SK-N-SH (cell line): Measurements from ENCODE around the gene RRP8.

Experiments
- CHD2 ChIP-seq: fragments of 150-350 bp; IDR thresholded peaks from 2 replicates; pipeline ENCODE4 v1.6.1; 2018; ENCODE audit warnings: low read length; ENCODE audit not compliant: partially characterized antibody
- ELF1 ChIP-seq: IDR thresholded peaks from 2 replicates; pipeline ENCODE4 v1.4.0; 2012
- EZH2phosphoT487 ChIP-seq: fragments of 200-600 bp; sonication (generic); IDR thresholded peaks from 2 replicates; pipeline ENCODE4 v1.6.1; 2017; ENCODE audit warnings: low read depth, mixed run types, mild to moderate bottlenecking, antibody characterized with exemption, moderate library complexity, borderline replicate concordance
- FOSL2 ChIP-seq: IDR thresholded peaks from 2 replicates; pipeline ENCODE4 v1.4.0; 2012; ENCODE audit warnings: low read depth, mild to moderate bottlenecking, moderate library complexity, borderline replicate concordance
- FOXM1 ChIP-seq: IDR thresholded peaks from 2 replicates; pipeline ENCODE4 v1.4.0; 2012; ENCODE audit warnings: low read depth, mild to moderate bottlenecking
- JUND ChIP-seq: IDR thresholded peaks from 2 replicates; pipeline ENCODE4 v1.4.0; 2012
- SMC3 ChIP-seq: IDR thresholded peaks from 2 replicates; pipeline ENCODE4 v1.6.1; 2012; ENCODE audit warnings: low read depth, low read length, improper control_type of control experiment
- TAF1 ChIP-seq: IDR thresholded peaks from 2 replicates; pipeline ENCODE4 v1.6.1; 2012; ENCODE audit warnings: low read depth, mild to moderate bottlenecking, low read length, moderate library complexity, borderline replicate concordance
- YY1 ChIP-seq: IDR thresholded peaks from 2 replicates; pipeline ENCODE4 v1.4.0; 2012; ENCODE audit warnings: low read depth, mild to moderate bottlenecking
- TF ChIP-seq, protein P1 (sequence below): fragments of 200-600 bp; sonication (generic); IDR thresholded peaks from 2 replicates; pipeline ENCODE4 v1.6.1; 2017; ENCODE audit warnings: antibody characterized with exemption, mild to moderate bottlenecking, moderate library complexity
- TF ChIP-seq, protein P2 (sequence below): IDR thresholded peaks from 2 replicates; pipeline ENCODE4 v1.4.0; 2012; ENCODE audit warnings: low read depth
- TF ChIP-seq, protein P3 (sequence below): IDR thresholded peaks from 2 replicates; pipeline ENCODE4 v1.6.1; 2012; ENCODE audit warnings: mild to moderate bottlenecking, low read depth, low read length, moderate library complexity
- TF ChIP-seq, protein P4 (sequence below): IDR thresholded peaks from 2 replicates; pipeline ENCODE4; 2012

DNA sequence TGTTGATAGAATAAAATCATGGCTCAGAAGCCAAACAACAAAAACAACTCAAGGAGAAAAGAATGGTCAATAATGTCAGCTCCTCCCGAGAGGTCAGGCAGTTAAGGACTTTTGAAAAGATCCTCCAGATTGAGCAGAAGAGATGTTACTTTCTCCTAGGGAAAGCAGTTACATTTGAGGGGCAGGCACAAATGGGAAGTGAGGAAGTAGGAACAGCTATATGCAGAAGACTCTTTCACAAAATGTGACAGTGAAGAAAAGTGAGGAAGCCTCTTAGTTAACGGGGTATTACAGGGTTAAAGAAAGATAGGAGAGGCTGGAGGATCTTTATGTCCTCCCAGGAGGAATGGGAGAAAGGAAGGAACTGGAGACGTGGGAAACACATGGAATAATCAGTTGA, 48.8 kb upstream of the RRP8 start:
- TF ChIP-seq, protein P1, sequence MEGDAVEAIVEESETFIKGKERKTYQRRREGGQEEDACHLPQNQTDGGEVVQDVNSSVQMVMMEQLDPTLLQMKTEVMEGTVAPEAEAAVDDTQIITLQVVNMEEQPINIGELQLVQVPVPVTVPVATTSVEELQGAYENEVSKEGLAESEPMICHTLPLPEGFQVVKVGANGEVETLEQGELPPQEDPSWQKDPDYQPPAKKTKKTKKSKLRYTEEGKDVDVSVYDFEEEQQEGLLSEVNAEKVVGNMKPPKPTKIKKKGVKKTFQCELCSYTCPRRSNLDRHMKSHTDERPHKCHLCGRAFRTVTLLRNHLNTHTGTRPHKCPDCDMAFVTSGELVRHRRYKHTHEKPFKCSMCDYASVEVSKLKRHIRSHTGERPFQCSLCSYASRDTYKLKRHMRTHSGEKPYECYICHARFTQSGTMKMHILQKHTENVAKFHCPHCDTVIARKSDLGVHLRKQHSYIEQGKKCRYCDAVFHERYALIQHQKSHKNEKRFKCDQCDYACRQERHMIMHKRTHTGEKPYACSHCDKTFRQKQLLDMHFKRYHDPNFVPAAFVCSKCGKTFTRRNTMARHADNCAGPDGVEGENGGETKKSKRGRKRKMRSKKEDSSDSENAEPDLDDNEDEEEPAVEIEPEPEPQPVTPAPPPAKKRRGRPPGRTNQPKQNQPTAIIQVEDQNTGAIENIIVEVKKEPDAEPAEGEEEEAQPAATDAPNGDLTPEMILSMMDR: no peak
- TF ChIP-seq EZH2phosphoT487 (no peak), YY1 (no peak), CHD2 (no peak), FOSL2 (no peak), JUND (no peak), ELF1 (no peak), TAF1 (no peak), FOXM1 (no peak), SMC3 (no peak)
- TF ChIP-seq, protein P2, sequence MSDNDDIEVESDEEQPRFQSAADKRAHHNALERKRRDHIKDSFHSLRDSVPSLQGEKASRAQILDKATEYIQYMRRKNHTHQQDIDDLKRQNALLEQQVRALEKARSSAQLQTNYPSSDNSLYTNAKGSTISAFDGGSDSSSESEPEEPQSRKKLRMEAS: no peak
- TF ChIP-seq, protein P3, sequence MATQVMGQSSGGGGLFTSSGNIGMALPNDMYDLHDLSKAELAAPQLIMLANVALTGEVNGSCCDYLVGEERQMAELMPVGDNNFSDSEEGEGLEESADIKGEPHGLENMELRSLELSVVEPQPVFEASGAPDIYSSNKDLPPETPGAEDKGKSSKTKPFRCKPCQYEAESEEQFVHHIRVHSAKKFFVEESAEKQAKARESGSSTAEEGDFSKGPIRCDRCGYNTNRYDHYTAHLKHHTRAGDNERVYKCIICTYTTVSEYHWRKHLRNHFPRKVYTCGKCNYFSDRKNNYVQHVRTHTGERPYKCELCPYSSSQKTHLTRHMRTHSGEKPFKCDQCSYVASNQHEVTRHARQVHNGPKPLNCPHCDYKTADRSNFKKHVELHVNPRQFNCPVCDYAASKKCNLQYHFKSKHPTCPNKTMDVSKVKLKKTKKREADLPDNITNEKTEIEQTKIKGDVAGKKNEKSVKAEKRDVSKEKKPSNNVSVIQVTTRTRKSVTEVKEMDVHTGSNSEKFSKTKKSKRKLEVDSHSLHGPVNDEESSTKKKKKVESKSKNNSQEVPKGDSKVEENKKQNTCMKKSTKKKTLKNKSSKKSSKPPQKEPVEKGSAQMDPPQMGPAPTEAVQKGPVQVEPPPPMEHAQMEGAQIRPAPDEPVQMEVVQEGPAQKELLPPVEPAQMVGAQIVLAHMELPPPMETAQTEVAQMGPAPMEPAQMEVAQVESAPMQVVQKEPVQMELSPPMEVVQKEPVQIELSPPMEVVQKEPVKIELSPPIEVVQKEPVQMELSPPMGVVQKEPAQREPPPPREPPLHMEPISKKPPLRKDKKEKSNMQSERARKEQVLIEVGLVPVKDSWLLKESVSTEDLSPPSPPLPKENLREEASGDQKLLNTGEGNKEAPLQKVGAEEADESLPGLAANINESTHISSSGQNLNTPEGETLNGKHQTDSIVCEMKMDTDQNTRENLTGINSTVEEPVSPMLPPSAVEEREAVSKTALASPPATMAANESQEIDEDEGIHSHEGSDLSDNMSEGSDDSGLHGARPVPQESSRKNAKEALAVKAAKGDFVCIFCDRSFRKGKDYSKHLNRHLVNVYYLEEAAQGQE: no peak
- TF ChIP-seq, protein P4, sequence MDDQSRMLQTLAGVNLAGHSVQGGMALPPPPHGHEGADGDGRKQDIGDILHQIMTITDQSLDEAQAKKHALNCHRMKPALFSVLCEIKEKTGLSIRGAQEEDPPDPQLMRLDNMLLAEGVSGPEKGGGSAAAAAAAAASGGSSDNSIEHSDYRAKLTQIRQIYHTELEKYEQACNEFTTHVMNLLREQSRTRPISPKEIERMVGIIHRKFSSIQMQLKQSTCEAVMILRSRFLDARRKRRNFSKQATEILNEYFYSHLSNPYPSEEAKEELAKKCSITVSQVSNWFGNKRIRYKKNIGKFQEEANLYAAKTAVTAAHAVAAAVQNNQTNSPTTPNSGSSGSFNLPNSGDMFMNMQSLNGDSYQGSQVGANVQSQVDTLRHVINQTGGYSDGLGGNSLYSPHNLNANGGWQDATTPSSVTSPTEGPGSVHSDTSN: no peak
